KOPT-K1 (cell line): Measurements from ENCODE around the gene ACAA1.

Source experiments
- H3K27ac ChIP-seq: fragments of 200-600 bp; sonication (generic); 2 replicates; pipeline ENCODE4 v1.5.1; 2016; ENCODE audit warnings: antibody characterized with exemption, mild to moderate bottlenecking, low read depth, low read length; ENCODE audit not compliant: poor library complexity, severe bottlenecking
- H3K36me3 ChIP-seq: fragments of 200-600 bp; sonication (generic); 2 replicates; pipeline ENCODE4 v1.5.1; 2017; ENCODE audit warnings: antibody characterized with exemption, mild to moderate bottlenecking, low read length, moderate library complexity; ENCODE audit not compliant: insufficient read depth
- H3K9me3 ChIP-seq: fragments of 200-600 bp; sonication (generic); 2 replicates; pipeline ENCODE4 v1.5.1; 2017; ENCODE audit warnings: antibody characterized with exemption, low read length, mild to moderate bottlenecking; ENCODE audit not compliant: insufficient read depth, poor library complexity, severe bottlenecking

ACAA1 gene, protein sequence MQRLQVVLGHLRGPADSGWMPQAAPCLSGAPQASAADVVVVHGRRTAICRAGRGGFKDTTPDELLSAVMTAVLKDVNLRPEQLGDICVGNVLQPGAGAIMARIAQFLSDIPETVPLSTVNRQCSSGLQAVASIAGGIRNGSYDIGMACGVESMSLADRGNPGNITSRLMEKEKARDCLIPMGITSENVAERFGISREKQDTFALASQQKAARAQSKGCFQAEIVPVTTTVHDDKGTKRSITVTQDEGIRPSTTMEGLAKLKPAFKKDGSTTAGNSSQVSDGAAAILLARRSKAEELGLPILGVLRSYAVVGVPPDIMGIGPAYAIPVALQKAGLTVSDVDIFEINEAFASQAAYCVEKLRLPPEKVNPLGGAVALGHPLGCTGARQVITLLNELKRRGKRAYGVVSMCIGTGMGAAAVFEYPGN

DNA sequence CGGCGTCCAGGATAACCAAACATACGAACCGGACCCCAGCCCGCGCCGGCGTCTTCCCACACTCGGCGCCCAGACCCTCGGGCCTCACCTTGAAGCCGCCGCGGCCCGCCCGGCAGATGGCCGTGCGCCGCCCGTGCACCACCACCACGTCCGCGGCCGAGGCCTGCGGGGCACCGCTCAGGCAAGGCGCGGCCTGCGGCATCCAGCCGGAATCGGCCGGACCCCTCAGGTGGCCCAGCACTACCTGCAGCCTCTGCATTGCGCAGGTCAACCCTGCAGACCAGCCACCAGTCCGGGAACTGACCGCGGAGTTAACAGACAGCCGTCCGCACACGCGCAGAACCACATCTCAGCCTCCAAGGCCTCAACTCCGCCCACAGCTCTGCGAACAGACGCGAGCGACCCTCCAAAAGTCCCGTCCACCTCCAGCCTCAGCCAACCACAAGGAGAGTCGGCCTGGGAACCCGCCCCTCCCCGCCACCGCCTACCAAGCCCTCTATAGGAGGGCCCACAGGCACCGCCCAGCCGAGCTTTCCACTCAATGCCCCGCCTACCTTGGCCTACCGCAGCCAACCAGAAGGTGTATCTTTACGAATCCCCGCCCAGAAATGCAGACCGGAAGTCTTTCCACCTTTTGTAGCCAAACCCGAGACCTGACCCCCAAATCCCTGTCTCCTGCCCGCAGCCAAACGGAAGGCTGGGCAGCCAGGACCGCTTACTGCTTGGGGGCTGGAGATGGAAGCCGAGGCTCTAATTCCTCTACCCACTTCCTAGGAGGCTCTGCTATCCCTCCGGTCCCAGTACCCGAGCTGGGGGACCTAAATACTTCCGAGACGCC is at the start of gene ACAA1:
Gene ACAA1 (minus strand): TSS at position 351 of the 838 bp plus-strand sequence. CDS start 92 bp downstream, at position 259.
- peak within 1 kb of the TSS; percentile 86 for H3K27ac ChIP-seq
- H3K36me3 ChIP-seq = peaks cover 57% of the 10 kb centered on the region
- H3K9me3 ChIP-seq = no peaks in the 10 kb centered on the region

DNA sequence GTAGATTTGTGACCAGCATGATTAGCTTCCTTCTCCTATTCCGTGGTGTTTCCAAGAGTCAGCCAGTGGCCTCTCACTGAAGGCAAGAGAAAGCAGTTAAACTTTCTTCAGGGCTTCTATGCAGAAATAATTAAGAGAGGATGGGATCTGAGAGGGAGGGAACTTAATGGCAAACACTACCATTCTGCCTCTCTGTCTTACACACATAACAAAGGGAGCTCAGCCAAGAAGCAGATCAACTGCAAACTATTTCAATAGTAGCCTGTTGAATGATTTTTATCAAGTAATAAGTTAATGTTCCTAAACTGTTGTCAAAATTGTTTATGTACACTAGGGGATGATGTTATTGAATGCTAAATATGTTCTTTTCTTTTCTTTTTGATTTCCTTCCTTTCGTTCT is 40.3 kb upstream of the ACAA1 start:
- Histone ChIP-seq H3K27ac (no peak overlapping the region), H3K36me3 (0 out of 2 replicates have a peak, but pooled peaks cover 9% of the 10 kb centered on the region), H3K9me3 (no peaks in the 10 kb centered on the region)

DNA sequence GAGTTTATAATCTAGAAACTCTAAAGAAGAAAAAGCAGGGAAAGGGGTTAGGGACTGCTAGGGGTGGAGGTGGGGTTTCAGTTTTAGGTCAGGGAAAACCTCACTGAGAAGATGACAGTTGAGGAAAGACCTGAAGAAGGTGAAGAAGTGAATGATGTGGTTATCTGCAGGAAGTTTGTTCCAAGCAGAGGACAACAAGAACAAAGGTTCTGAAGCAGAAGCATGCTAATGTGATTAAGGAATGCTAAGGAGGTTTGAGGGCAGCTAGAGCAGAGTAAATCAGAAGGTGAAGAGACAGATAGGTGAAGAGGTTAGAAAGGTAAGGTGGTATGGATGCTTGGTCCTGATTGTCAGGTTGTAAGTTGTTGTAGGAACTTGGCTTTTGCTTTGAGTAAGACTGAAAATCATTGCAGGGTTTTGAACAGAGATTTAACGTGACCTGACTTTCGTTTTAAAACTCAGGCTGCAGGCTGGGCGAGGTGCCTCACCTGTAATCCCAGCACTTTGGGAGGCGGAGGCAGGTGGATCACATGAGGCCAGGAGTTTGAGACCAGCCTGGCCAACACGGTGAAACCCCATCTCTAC is 37.0 kb upstream of the ACAA1 start:
- Histone ChIP-seq H3K27ac (peak overlapping the region; percentile 33), H3K9me3 (no peaks in the 10 kb centered on the region), H3K36me3 (0 out of 2 replicates have a peak, but pooled peaks cover 4% of the 10 kb centered on the region)

DNA sequence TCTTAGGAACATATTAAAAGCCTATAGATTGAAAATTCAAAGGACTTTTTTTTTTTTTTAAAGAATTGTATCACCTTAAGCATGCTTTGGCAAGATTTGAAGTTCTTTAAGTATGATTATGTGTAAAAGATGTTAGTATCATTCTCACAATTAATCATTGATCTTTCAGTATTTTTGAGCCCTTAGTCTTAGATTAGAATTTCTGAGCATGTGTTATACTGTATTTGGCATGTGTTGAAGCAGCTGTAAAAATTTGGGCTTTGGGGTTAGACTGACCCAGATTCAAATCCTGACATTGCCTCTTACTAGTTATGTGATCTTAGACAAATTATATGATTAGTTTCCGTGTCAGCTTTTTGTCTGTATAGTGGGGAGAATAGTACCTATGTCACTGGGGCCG is 34.7 kb upstream of the ACAA1 start:
- no peaks in the 10 kb centered on the region for H3K9me3 ChIP-seq
- no peaks in the 10 kb centered on the region for H3K36me3 ChIP-seq
- H3K27ac ChIP-seq = no peak overlapping the region

DNA sequence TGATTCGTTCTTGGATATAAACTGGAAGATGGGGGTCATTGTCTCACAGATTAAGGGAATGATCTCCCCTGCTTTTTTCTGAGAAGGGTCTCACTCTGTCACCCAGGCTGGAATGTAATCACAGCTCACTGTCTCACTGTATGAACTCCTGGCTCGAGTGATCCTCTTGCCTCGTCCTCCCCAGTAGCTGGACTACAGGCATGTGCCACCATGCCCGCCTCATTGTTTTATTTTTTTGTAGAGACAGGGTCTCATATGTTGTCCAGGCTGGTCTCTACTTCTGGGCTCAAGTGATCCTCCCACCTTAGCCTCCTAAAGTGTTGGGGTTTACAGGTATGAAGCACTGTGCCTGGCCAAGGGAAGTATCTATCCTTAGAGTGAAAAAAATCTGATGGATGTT is 33.8 kb upstream of the ACAA1 start:
- no peaks in the 10 kb centered on the region for H3K36me3 ChIP-seq
- H3K9me3 ChIP-seq = no peaks in the 10 kb centered on the region
- no peak overlapping the region for H3K27ac ChIP-seq

DNA sequence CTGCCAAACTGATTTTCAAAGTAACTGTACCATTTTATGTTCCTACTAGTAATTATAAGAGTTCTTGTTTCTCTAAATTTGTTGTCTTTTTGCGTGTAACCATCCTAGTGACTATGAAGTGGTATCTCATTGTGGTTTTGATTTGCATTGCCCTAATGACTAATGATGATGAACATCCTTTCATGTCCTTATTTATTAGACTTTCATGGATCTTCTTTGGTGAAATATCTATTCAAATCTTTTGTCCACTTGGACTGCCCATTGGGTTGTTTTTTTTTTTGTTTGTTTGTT is 32.0 kb upstream of the ACAA1 start:
- Histone ChIP-seq H3K27ac (no peak overlapping the region), H3K36me3 (no peaks in the 10 kb centered on the region), H3K9me3 (no peaks in the 10 kb centered on the region)

DNA sequence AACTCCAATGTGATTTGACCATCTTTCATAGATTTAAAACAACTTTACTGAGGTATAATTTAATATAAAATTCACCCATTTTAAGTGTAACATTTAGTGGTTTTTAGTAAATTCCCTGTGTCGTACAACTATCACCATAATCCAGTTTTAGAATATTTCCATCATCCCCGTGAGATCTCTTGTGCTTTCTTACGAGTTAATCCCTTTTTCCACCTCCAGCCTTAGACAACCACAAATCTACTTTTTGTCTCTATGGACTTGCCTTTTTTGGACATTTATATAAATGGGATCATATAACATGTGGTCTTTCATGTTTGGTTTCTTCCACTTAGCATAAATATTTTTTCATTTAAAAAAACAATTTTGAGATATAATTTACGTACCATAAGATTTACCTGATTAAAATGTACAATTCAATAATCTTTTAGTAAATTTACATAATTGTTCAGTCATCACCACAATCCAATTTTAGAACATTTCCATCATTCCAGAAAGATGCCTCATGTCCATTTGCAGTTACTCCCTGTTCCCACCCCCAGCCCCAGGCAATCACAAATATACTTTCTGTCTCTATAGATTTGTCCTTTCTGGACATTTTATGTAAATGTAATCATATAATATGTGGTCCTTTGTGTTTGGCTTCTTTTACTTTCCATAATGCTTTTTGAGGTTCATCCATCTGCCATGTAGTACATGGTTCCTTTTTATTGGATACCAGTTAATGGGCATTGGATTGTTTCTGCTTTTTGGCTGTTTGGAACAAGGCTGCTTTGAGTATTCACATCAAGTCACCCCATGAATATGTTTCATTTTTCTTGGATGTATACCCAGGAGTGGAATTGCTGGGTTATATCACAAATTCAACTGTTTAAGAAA is 31.5 kb upstream of the ACAA1 start:
- no peak overlapping the region for H3K27ac ChIP-seq
- no peaks in the 10 kb centered on the region for H3K9me3 ChIP-seq

DNA sequence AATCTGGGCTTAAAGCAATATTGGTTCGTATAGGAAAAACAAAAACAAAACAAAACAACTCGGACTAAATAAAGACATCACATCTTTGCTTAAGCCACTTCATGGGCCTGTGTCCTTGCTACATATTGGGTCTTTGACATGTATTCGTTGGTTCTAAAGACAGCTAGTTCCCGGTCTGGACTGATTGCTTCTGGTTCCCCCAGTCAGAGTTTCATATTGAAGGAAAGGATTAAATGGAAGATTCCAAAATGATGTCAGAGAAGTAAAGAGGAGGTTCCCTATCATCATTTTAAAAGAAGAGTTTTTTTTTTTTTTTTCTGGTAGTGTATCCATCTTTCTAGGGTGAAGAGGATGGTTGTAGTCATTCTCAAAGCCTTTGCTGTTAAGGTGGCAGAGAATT is 30.7 kb upstream of the ACAA1 start:
- no peaks in the 10 kb centered on the region for H3K9me3 ChIP-seq
- H3K27ac ChIP-seq = no peak overlapping the region
- H3K36me3 ChIP-seq = no peaks in the 10 kb centered on the region

More for the DNA sequence above, 31.5 kb upstream of the ACAA1 start:
- H3K36me3 ChIP-seq = no peaks in the 10 kb centered on the region

DNA sequence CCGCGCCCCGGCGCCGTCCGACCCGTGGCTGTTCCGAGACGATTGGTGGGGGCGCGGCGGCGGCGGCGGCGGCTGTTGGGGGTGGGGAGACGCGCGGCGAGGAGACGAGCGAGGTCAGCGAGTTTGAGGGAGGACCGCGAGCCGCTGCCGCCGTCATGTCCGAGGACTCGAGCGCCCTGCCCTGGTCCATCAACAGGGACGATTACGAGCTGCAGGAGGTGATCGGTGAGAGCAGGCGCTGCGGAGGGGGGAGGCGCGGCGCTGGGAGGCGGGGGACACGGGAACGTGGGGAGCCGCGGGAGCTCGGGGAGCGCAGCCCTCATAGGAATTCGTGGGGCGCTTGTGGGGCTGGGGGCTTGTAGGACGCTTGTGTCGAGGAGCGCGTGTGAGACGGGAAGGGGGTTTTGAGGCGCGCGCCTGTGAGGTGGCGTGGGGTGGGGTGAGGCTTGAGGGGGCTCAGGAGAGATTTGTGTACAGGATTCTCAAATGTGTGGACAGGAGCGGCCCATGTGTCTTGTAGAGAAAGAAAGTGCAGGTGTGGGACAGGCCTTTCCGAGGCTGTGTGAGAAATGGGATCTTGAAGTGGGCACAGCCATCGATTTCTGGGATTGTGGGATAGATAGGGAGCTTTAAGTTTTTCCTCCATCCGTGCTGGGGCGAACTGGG is 28.9 kb upstream of the ACAA1 start:
- Histone ChIP-seq H3K9me3 (no peaks in the 10 kb centered on the region), H3K36me3 (no peaks in the 10 kb centered on the region), H3K27ac (peak overlapping the region; percentile 99)

DNA sequence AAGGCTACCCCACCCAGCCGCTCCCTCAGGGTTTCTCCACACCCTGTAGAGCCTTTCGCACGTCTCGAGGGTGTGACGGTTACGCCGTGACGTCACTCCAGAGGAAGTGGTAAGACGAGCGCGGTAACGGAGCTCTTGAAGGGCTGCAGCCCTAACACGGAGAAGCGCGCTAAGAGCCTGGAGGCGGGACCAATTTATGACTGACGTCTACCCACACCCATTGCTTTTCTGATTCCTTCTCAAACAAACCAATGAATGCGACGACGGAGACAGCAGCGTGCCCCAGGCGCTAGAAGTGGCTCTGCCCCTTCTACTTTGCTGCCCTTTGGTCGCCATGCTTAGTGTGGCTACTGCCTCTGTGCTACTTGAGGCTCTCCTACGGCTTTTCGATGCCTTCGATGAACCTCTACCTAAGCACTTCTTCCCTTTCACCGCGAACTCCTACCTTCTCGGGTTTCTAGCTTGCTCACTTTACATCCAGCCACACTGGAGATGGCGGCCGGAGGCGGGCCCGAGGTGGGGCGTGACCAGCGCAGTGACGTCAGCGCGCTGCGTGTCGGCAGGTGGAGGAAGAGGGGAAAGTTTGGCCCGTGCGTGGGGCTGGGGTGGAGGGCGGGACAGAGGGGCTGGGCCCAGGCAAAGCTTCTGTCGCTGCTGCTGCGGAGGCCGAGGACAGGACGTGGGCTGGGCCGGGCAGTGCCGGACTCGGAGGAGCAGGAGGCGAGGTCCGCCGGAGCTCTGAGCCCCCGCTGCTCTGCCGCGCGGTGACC is 28.2 kb upstream of the ACAA1 start, which contains the start of gene OXSR1:
Gene OXSR1 (plus strand): TSS at position 586 of the 770 bp plus-strand sequence. CDS start 340 bp downstream, outside the sequence.
- Histone ChIP-seq H3K36me3 (no peaks in the 10 kb centered on the region), H3K27ac (peak within 1 kb of the TSS; percentile 99), H3K9me3 (no peaks in the 10 kb centered on the region)

DNA sequence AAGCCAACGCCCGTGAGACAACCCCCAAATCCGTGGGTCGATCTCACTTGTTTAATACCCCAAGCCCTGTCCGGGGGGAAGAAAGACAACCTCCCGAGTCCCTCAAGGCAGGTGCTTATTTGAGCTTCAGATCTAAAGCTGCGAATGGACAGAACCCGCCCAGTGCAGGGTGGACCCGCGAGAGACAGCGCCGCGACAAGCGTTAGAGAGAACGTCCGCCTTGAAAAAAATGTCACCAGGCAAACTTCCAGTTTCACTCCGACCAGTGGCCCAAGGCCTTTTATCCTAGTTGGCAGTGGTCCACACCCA is 27.7 kb upstream of the ACAA1 start:
- Histone ChIP-seq H3K36me3 (no peaks in the 10 kb centered on the region), H3K27ac (peak overlapping the region; percentile 99), H3K9me3 (no peaks in the 10 kb centered on the region)

DNA sequence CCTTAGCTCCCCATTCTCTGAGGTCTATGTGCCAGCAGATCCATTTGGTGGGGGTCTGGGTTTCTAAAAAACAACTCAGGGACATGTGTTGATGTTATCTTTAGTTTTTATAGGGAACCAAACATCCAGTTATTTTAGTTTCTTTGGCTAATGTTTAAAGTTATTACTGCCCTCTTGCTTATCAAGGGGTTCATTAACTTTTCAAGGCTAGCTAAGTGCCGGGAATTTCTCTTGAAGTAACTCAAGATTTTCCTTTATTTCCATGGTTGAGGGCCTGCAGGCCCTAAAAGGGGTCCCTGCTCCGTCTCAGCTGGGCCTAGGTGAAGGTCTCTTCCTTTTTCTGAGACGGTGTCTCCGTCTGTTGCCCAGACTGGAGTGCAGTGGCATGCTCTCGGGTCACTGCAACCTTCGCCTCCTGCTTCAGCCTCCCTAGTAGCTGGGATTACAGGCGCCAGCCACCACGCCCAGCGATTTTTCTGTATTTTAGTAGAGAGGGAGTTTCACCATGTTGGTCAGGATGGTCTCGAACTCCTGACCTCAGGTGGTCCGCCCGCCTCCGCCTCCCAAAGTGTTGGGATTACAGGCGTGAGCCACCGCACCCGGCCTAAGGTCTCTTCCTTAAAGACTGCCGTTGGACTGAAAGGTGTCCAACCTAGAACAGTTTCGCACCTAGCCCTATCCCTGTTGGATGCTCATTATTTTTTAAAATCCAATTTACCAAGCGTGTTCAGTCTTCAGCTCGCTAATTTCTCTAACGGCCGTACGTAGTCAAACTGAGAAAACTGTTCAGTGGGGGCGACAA is 27.1 kb upstream of the ACAA1 start:
- Histone ChIP-seq H3K27ac (peak overlapping the region; percentile 99), H3K9me3 (no peaks in the 10 kb centered on the region), H3K36me3 (no peaks in the 10 kb centered on the region)
